Neuronal stem cell (in vitro differentiated cells): ENCODE data around the gene IGLL5.
A peak's percentile ranks its signal among the peaks of the same experiment; 100 is the strongest.
"Not testable (repeated sequence)": the region's sequence is repeated elsewhere in the genome, so short reads cannot be mapped to it uniquely, and the experiment has no call there.

ENCODE experiments used
- DNase-seq: peaks from one replicate; pipeline ENCODE4 v3.0.0-alpha.2; 2013; ENCODE audit warnings: low spot score
- H2AFZ ChIP-seq: one replicate; pipeline ENCODE4 v1.6.1; 2013; ENCODE audit warnings: mild to moderate bottlenecking, low read length, inconsistent platforms
- H2AK5ac ChIP-seq: 2 replicates; pipeline ENCODE4 v1.6.1; 2013; ENCODE audit warnings: low read depth, mild to moderate bottlenecking, inconsistent platforms, low read length, moderate library complexity, mixed read lengths
- H2BK120ac ChIP-seq: 2 replicates; pipeline ENCODE4 v1.6.1; 2013; ENCODE audit warnings: low read depth, mild to moderate bottlenecking, inconsistent platforms, low read length, moderate library complexity, mixed read lengths
- H2BK12ac ChIP-seq: one replicate; pipeline ENCODE4 v1.6.1; 2013; ENCODE audit warnings: low read length, inconsistent platforms
- H2BK15ac ChIP-seq: 2 replicates; pipeline ENCODE4 v1.6.1; 2013; ENCODE audit warnings: mild to moderate bottlenecking, low read length, inconsistent platforms, mixed read lengths
- H2BK5ac ChIP-seq: one replicate; pipeline ENCODE4 v1.6.1; 2013; ENCODE audit warnings: inconsistent platforms, mild to moderate bottlenecking, low read length, moderate library complexity
- H3K14ac ChIP-seq: one replicate; pipeline ENCODE4 v1.6.1; 2013; ENCODE audit warnings: low read length, inconsistent platforms
- H3K18ac ChIP-seq: 2 replicates; pipeline ENCODE4 v1.6.1; 2013; ENCODE audit warnings: low read length, inconsistent platforms
- H3K23ac ChIP-seq: 2 replicates; pipeline ENCODE4 v1.6.1; 2013; ENCODE audit warnings: low read depth, mild to moderate bottlenecking, mixed read lengths, low read length, inconsistent platforms; ENCODE audit not compliant: poor library complexity
- H3K27ac ChIP-seq: replicated peaks from 3 replicates; pipeline ENCODE4 v1.5.1; 2013; ENCODE audit warnings: low read length, inconsistent platforms
- H3K27me3 ChIP-seq, 3 experiments: 2 replicates each; pipeline ENCODE4 v1.6.1; 2013; ENCODE audit warnings: low read length in 3 of 3, mild to moderate bottlenecking in 2 of 3, inconsistent platforms in 1 of 3, low read depth in 1 of 3, mixed read lengths in 1 of 3, moderate library complexity in 1 of 3; ENCODE audit not compliant: control insufficient read depth in 3 of 3, insufficient read depth in 3 of 3
- H3K36me3 ChIP-seq, 2 donors: replicated peaks in 1 of 2; 2 replicates each; pipeline ENCODE4 v1.6.1; 2013; ENCODE audit warnings: low read length in 2 of 2; ENCODE audit not compliant: control insufficient read depth in 2 of 2, insufficient read depth in 2 of 2
- H3K4ac ChIP-seq: 2 replicates; pipeline ENCODE4 v1.6.1; 2013; ENCODE audit warnings: inconsistent platforms, mild to moderate bottlenecking, low read length, moderate library complexity
- H3K4me1 ChIP-seq, 2 donors: 1 replicate in 1 of 2; 2 replicates in 1 of 2; pipeline ENCODE4 v1.6.1; 2013; ENCODE audit warnings: low read length in 2 of 2, low read depth in 1 of 2; ENCODE audit not compliant: control insufficient read depth in 2 of 2, insufficient read depth in 1 of 2
- H3K4me2 ChIP-seq: one replicate; pipeline ENCODE4 v1.6.1; 2013; ENCODE audit warnings: mild to moderate bottlenecking, low read length, inconsistent platforms; ENCODE audit not compliant: insufficient read depth, poor library complexity, severe bottlenecking
- H3K4me3 ChIP-seq, 2 donors: 2 replicates each; pipeline ENCODE4 v1.5.1; 2013; ENCODE audit warnings: low read length in 2 of 2, mild to moderate bottlenecking in 2 of 2, inconsistent platforms in 1 of 2, moderate library complexity in 1 of 2
- H3K79me1 ChIP-seq: one replicate; pipeline ENCODE4 v1.6.1; 2013; ENCODE audit warnings: low read depth, mild to moderate bottlenecking, inconsistent platforms, low read length, moderate library complexity
- H3K9ac ChIP-seq: one replicate; pipeline ENCODE4 v1.6.1; 2013; ENCODE audit warnings: mild to moderate bottlenecking, low read depth, low read length, inconsistent platforms; ENCODE audit not compliant: poor library complexity
- H3K9me3 ChIP-seq, 2 donors: replicated peaks in 1 of 2; 2 replicates each; pipeline versions ENCODE3 to v1.6.1; 2013; ENCODE audit warnings: low read length in 2 of 2, mild to moderate bottlenecking in 2 of 2, inconsistent platforms in 1 of 2, low read depth in 1 of 2, mixed read lengths in 1 of 2, moderate library complexity in 1 of 2; ENCODE audit not compliant: control insufficient read depth in 2 of 2, insufficient read depth in 1 of 2
- H4K8ac ChIP-seq: one replicate; pipeline ENCODE4 v1.6.1; 2013; ENCODE audit warnings: low read depth, mild to moderate bottlenecking, inconsistent platforms, low read length, moderate library complexity
- H4K91ac ChIP-seq: one replicate; pipeline ENCODE4 v1.6.1; 2013; ENCODE audit warnings: low read length, low read depth, mild to moderate bottlenecking, inconsistent platforms; ENCODE audit not compliant: poor library complexity
- WGBS, 2 donors: extraction: QIAGEN DNeasy Blood & Tissue Kit; methylation state at CpG; one replicate each; pipeline ENCODE4 v1.1.7; 2013; ENCODE audit warnings: missing lambda C conversion rate in 2 of 2, mixed read lengths in 1 of 2; ENCODE audit not compliant: insufficient read length in 2 of 2, insufficient replicate concordance in 1 of 2; ENCODE audit errors: extremely low coverage in 2 of 2; 5-methylcytosine and 5-hydroxymethylcytosine counted together

Gene IGLL5

GRCh38 chr22:22920910-22921550 lies 33.4 kb downstream of the IGLL5 start:
- no peak overlapping the region for H2BK120ac ChIP-seq
- H2BK12ac ChIP-seq = no peak overlapping the region
- DNase-seq = no peak
- H2AFZ ChIP-seq = no peak overlapping the region
- H3K4me1 ChIP-seq = peaks cover 0 to 3% of the 10 kb centered on the region in 2 donors
- no peak overlapping the region for H2BK15ac ChIP-seq
- H3K18ac ChIP-seq = no peak overlapping the region
- H3K36me3 ChIP-seq = no peaks in the 10 kb centered on the region
- H3K4me2 ChIP-seq = no peak overlapping the region
- no peaks in the 10 kb centered on the region for H3K79me1 ChIP-seq
- H3K27ac ChIP-seq = no peak overlapping the region
- no peak overlapping the region for H3K9ac ChIP-seq
- H3K23ac ChIP-seq = peak overlapping the region; percentile 37
- no peak overlapping the region for H4K91ac ChIP-seq
- H4K8ac ChIP-seq = no peak overlapping the region
- no CpG with 5 or more reads among the region's 13 CpGs for WGBS, 2 donors
- peaks cover 0 to 4% (median 0%) of the 10 kb centered on the region in 3 experiments for H3K27me3 ChIP-seq
- no peak overlapping the region for H3K4me3 ChIP-seq
- H3K4ac ChIP-seq = no peak overlapping the region
- no peak overlapping the region for H2BK5ac ChIP-seq
- H3K9me3 ChIP-seq = peaks cover 0 to 2% of the 10 kb centered on the region in 2 donors
- H2AK5ac ChIP-seq = no peak overlapping the region
- no peak overlapping the region for H3K14ac ChIP-seq

- H3K27me3 ChIP-seq = peaks cover 0 to 4% (median 0%) of the 10 kb centered on the region in 3 experiments
- no peaks in the 10 kb centered on the region for H3K36me3 ChIP-seq
- no peak overlapping the region for H3K14ac ChIP-seq
- no peak for DNase-seq
- no peak overlapping the region for H3K23ac ChIP-seq
- H3K9me3 ChIP-seq = peaks cover 0 to 2% of the 10 kb centered on the region in 2 donors
- no peak overlapping the region for H4K91ac ChIP-seq
- no CpG with 5 or more reads among the region's 8 CpGs for WGBS, 2 donors
- H3K4me3 ChIP-seq = no peak overlapping the region
- H3K79me1 ChIP-seq = no peaks in the 10 kb centered on the region
- no peak overlapping the region for H3K27ac ChIP-seq
- no peak overlapping the region for H2BK15ac ChIP-seq
- H2AK5ac ChIP-seq = no peak overlapping the region
- no peak overlapping the region for H2BK120ac ChIP-seq
- H2BK5ac ChIP-seq = no peak overlapping the region
- no peak overlapping the region for H3K4ac ChIP-seq
- H3K4me2 ChIP-seq = no peak overlapping the region
- peaks cover 0 to 5% of the 10 kb centered on the region in 2 donors for H3K4me1 ChIP-seq
- H2BK12ac ChIP-seq = no peak overlapping the region
- no peak overlapping the region for H4K8ac ChIP-seq
- no peak overlapping the region for H2AFZ ChIP-seq
- H3K18ac ChIP-seq = peak overlapping the region; percentile 9
- H3K9ac ChIP-seq = no peak overlapping the region
These were observed 34.0 kb downstream of the IGLL5 start for GRCh38 chr22:22921575-22921974.

- WGBS, 2 donors = no CpG with 5 or more reads among the region's 16 CpGs
- H3K4ac ChIP-seq, H3K4me2 ChIP-seq, H3K27me3 ChIP-seq, DNase-seq, H2BK15ac ChIP-seq, H3K18ac ChIP-seq, H2AK5ac ChIP-seq, H3K9me3 ChIP-seq, H2BK12ac ChIP-seq, H2AFZ ChIP-seq, H2BK120ac ChIP-seq, H3K23ac ChIP-seq, H4K8ac ChIP-seq, H3K9ac ChIP-seq, H3K79me1 ChIP-seq, H2BK5ac ChIP-seq, H4K91ac ChIP-seq, H3K27ac ChIP-seq, H3K4me1 ChIP-seq, H3K4me3 ChIP-seq, H3K14ac ChIP-seq, H3K36me3 ChIP-seq: not testable (repeated sequence)
These were observed 34.7 kb downstream of the IGLL5 start for GRCh38 chr22:22922092-22922953.

- Histone ChIP-seq H2AK5ac (no peak overlapping the region), H3K36me3 (no peaks in the 10 kb centered on the region), H2BK12ac (no peak overlapping the region), H2BK120ac (no peak overlapping the region), H3K4me3 (no peak overlapping the region), H3K79me1 (no peaks in the 10 kb centered on the region), H3K4me1 (peaks cover 0 to 5% of the 10 kb centered on the region in 2 donors), H3K9me3 (peaks cover 0 to 2% of the 10 kb centered on the region in 2 donors), H3K9ac (no peak overlapping the region), H4K8ac (no peak overlapping the region), H2AFZ (no peak overlapping the region), H3K4me2 (no peak overlapping the region), H3K14ac (no peak overlapping the region), H3K27me3 (peaks cover 0 to 4% (median 0%) of the 10 kb centered on the region in 3 experiments), H3K23ac (no peak overlapping the region), H3K4ac (no peak overlapping the region), H2BK15ac (no peak overlapping the region), H2BK5ac (no peak overlapping the region), H4K91ac (no peak overlapping the region), H3K27ac (no peak overlapping the region), H3K18ac (no peak overlapping the region)
- no CpG with 5 or more reads among the region's 4 CpGs for WGBS, 2 donors
- DNase-seq = no peak
These were observed 35.3 kb downstream of the IGLL5 start for GRCh38 chr22:22922954-22923319.
